Fibroblast of skin of abdomen (primary cell): ENCODE results near the gene TOR1AIP1. TPM values are rescaled to one million over a fixed set of nuclear protein-coding genes. Genes with fewer than 3 reads are reported as not detected.
"Not testable (repeated sequence)": the region's sequence is repeated elsewhere in the genome, so short reads cannot be mapped to it uniquely, and the experiment has no call there.

Experiments used
- DNase-seq: peaks from one replicate; pipeline ENCODE4 v3.0.0-alpha.2; 2013
- polyA plus RNA-seq, 2 experiments: library from polyadenylated mRNA; unstranded; fragments of 120-200 nt; gene quantifications; one replicate each; pipeline ENCODE4 v1.2.1, GENCODE V29; 2013; ENCODE audit not compliant: insufficient read length in 2 of 2

The TOR1AIP1 gene, protein sequence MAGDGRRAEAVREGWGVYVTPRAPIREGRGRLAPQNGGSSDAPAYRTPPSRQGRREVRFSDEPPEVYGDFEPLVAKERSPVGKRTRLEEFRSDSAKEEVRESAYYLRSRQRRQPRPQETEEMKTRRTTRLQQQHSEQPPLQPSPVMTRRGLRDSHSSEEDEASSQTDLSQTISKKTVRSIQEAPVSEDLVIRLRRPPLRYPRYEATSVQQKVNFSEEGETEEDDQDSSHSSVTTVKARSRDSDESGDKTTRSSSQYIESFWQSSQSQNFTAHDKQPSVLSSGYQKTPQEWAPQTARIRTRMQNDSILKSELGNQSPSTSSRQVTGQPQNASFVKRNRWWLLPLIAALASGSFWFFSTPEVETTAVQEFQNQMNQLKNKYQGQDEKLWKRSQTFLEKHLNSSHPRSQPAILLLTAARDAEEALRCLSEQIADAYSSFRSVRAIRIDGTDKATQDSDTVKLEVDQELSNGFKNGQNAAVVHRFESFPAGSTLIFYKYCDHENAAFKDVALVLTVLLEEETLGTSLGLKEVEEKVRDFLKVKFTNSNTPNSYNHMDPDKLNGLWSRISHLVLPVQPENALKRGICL
- 36.9 TPM for polyA plus RNA-seq (2013, experiment 1 of 2; ENCODE audit: insufficient read length)
- polyA plus RNA-seq (2013, experiment 2 of 2; ENCODE audit: insufficient read length): 31.8 TPM

DNA sequence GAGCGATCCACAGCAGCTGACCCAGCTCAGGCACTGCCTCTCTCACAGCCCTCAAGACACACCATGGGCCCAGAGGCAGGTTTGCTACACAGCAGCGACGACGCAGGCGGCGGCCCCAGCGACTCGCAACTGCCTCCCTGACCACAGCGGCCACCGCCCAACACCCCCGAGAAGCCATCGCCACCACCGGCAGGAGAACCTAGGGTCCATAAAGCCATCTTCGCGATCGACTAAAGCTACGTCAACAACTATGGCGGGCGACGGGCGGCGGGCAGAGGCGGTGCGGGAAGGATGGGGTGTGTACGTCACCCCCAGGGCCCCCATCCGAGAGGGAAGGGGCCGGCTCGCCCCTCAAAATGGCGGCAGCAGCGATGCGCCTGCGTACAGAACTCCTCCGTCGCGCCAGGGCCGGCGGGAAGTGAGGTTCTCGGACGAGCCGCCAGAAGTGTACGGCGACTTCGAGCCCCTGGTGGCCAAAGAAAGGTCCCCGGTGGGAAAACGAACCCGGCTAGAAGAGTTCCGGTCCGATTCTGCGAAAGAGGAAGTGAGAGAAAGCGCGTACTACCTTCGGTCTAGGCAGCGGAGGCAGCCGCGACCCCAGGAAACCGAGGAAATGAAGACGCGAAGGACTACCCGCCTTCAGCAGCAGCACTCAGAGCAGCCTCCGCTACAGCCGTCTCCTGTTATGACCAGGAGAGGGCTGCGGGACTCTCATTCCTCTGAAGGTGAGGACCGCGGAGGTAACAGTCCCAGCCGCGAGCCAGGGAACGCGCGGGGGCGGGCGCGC lies at the start of gene TOR1AIP1:
TOR1AIP1 (plus strand) TSS at position 33 of the 787 bp plus-strand sequence; CDS start at position 251, 218 bp downstream.
- peak; percentile 99 for DNase-seq

DNA sequence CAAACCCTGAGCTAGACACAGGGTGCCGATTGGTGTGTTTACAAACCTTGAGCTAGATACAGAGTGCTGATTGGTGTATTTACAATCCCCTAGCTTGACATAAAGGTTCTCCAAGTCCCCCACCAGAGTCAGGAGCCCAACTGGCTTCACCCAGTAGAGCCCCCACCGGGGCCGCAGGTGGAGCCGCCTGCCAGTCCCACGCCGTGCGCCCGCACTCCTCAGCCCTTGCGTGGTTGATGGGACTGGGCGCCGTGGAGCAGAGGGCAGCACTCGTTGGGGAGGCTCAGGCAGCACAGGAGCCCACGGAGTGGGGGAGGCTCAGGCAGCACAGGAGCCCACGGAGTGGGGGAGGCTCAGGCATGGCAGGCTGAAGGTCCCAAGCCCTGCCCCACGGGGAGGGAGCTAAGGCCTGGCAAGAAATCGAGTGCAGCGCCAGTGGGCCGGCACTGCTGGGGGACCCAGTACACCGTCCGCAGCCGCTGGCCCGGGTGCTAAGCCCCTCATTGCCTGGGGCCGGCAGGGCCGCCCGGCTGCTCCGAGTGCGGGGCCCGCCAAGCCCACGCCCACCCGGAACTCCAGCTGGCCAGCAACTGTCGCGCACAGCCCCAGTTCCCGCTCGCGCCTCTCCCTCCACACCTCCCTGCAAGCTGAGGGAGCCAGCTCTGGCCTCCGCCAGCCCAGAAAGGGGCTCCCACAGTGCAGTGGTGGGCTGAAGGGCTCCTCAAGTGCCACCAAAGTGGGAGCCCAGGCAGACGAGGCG lies 45.2 kb upstream of the TOR1AIP1 start:
- not testable (repeated sequence) for DNase-seq

DNA sequence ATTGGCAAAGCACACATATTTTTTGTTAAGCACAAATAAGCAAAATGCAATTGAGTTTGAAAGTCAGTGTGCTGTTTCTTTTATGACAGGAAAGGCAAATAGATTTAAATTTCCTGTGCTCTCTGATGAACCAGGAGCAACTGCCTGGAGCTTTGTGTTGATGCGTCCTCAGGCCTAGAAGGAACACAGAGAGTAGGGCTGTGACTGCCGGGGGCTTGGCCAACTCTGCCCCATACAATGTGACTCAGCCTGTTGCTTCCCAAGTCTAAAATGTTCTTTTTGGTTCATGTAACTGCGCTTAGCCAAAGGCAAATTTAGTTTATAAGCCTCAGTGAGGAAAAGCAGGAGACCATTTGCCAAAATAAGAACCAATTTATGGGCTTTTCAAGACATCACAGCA lies 42.0 kb upstream of the TOR1AIP1 start:
- DNase-seq: no peak

DNA sequence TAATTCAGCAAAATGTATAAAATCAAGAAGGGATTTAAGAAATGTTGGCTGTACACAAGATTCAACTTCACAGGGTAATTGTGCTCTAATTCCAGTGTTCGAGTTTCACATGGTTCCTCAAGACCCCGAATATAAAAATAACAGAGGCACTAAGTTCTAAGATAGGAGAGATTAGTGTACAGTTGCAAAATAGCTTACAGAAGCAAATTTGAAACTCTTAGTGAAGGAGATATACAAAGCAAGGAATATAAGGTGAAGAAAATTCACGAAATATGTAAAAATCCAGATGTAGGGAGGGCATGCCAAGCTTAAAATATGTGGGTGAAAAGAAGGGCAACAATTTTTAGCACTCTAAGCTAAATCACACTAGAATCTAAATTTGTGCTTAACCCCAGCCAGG lies 33.9 kb upstream of the TOR1AIP1 start:
- no peak for DNase-seq

DNA sequence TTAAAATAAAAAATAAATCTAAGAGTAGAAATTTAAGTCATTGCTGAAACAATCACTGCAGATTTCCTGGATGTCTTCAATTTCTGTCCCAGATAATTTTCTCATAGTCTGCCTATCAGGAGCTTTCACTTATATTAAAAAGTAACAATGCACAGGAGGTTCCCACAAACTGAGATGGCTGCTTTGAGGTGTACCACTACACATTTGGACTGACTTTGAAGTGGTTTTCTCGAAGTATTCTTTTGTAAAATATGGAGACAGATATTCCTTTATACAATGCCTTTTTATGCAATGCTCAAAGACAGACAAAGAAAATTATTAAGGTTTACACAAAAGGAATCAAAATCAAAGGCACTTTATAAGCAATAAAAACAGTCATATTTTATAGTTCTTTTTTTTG lies 29.0 kb upstream of the TOR1AIP1 start:
- no peak for DNase-seq

DNA sequence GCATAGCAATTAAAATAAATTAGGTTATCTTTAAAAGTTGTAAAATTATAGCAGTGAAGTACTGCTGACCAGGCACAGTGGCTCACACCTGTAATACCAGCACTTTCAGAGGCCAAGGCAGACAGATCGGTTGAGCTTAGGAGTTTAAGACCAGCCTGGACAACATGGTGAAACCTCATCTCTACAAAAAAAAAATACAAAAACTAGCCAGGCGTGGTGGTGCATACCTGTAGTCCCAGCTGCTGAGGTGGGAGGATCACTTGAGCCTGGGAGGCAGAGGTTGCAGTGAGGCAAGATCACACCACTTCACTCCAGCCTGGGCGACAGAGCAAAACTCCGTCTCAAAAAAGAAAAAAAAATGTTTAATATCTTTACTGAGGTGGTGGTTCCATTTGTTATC lies 26.3 kb upstream of the TOR1AIP1 start:
- not testable (repeated sequence) for DNase-seq

DNA sequence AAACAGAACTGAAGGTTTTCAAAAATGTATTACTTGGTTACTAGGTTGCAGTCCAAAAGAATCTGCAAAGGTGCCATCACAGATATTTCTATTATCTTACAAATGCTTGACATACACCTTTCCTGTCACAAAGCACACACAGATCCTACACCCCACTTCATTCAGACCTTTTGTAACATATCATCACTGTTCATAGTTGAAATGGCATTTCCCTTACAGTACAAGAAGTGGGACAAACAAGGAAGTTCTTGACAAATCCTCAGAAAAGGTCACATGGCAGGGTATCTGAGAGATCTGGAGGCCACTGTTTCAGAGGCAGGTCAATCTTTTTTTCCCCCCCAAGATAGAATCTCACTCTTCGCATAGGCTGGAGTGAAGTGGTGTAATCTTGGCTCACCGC lies 25.8 kb upstream of the TOR1AIP1 start:
- no peak for DNase-seq

DNA sequence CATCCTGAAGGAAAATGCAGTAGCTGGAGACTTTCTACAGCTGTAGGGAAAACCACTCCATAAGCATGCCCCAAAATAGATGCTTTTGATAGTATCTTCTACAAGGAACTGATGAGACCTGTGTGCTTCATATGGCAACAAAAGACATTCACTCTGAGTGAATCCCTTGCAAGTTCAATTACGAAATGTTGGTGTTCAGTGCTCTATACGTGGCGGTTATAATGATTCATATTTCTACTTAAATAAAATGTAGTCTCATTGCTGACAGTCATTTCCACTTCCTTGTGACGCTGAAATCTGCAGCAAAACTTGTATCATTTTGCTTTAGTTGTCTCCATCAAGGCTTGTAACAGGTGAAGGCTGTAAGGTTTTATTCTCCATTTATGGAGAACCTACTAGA lies 25.1 kb upstream of the TOR1AIP1 start:
- no peak for DNase-seq

DNA sequence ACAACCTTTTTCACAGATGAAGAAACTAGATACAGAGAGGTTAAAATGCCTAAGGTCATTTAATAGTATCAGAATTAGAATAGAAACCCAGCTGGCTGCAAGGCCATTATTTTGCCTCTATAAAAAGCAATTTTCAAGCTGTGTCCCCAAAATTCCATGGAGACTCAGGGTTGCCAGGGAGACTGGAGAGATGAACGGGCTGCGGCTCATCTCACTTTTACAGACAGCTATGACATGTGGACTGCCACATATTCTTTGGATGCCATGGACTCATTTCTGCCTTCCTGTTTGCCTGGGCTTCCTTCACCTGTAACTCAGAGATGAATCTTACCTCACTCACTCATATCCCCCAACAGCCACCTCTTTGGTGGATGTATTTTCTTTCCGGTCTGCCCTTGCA lies 21.4 kb upstream of the TOR1AIP1 start:
- no peak for DNase-seq

DNA sequence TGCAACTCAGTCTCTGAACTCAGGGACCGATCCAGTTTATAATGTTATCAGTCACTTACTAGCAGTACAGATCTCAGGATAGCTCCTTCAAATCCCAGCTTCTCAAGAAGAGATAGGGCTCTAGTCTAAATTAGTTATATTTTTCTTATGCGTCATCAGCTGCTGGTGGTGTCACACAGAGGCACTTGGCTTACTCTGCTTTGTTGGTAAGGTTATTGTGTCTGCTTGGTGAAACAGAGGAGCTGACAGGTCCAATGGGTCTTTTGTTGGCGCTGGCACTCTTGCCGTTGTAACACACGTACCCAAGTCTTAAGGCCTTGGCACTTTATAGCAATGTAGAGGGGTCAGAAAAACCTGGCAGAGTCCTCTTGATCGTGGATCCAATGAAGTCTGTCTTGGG lies 16.7 kb upstream of the TOR1AIP1 start:
- no peak for DNase-seq

DNA sequence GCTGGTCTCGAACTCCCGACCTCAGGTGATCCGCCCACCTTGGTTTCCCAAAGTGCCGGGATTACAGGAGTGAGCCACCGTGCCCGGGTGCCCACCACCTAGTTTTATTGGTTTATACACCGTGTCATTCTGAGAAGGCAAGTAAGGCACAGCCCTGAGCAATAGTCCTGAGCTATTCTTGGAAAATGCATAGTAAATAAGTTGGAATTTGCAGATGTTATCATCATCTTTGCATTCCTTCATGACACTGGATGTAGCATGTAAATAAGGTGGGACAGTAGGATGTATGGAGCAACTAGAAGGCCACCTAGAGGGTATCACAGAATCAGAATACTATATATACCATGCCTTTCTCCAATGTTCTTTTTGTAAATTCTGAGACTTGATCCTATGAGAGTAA lies 15.5 kb upstream of the TOR1AIP1 start:
- DNase-seq: no peak

DNA sequence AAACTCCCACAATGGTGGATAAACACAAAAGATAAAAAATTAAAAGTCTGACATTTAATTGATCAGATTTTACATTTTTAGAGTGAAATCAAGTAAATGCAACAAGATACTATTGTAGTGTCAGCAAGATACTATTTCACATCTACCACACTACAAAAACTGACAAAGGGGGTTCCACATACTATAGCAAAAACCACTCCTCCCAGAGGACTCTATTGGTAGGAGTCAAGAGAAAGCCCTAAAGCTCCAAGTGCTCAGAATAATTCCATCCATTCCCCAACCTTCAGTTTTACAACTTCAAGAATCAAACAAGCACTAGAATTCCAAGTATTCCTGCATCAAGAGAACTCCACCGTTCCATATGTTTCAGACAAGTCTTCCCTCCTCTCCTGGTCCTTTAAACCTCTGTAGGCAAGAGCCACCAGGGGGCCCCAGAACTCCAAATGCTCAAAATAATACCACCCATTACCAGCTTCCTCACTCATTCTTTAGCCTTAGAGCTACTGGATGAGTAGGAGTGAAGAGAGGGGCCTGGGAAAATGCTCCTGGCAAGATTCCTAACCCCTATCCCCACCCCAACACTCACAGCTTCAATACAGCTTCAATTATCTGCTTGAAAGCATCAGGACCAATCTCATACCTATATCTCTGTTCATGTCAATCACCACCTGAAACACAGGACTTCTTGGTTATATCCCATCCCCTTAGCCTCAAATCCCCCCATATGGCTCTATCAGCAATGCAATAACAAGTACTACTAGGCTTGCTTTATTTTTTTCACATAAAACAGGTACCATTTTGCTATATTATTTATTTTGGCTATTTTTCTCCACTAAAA lies 14.4 kb upstream of the TOR1AIP1 start:
- peak; percentile 57 for DNase-seq

DNA sequence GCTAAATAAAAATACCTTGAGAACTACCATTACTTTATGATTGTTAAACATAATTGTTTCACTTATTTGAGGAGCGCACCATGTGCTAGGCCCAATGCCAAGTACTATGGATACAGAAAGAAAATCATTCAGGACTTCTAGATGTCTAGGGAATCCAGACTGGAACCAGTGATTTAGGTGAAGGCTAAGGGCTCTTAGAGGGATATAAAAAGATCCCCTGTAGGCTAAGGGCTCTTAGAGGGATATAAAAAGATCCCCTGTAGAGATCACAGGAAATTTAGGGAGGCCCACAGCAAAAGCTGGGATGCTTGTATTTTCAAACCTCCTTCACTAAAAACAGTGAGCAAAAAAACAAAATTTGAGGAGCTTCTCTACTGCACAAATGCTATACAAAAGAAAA lies 11.2 kb upstream of the TOR1AIP1 start:
- no peak for DNase-seq

DNA sequence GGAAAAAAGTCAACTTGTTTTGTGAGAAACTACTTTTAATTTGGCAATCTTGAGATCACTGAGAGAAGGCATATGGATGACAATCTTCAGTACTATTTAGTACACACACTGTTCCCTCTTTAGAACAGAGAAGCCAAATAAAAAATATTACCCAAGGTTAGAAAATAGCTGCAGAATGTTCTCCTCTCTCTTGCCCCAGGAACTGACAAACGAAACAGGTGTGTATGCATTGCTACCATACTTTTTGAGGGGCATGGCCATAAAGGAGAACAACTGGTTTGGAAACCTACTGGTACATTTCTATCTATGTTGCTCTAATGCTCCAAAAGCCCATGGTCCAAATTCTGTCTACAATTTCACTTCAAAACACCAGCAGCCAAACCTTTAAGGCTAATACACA lies 10.1 kb upstream of the TOR1AIP1 start:
- no peak for DNase-seq

DNA sequence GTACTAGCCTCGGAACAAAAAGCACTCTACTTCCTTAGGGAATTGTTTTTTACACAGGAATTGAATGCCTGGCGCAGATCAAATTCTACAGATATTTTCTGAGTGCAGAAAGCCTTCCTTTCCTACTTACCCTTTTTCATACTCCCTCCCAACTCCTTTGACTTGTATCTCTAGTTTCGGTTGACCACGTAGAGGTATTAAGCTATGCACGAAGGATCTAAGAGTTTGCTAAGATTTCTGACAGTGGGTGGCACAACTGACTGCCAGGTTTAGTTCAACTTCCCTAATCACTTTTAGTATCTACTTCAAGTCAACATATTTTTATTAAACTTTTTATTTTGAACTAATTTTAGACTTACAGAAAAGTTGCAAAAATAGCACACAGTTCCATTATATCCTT lies 9.5 kb upstream of the TOR1AIP1 start:
- DNase-seq: no peak

DNA sequence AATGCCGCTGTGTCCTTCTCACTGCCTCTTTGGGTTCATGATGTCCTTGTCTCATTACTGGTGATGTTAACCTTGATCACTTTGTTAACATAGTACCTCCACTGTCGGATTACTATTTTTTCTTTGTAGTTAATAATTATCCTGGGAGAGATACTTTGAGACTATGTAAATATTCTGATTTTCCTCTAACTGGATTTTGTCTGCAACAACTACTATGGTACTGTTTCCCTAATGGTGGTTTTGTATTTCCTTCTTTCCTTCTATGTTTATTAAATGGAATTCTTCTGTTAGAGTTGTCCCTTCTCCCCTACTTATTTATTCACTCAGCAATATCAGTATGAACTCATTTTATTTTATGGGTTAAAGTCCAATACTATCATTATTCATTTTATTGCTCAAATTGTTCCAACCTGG lies 8.6 kb upstream of the TOR1AIP1 start:
- no peak for DNase-seq

DNA sequence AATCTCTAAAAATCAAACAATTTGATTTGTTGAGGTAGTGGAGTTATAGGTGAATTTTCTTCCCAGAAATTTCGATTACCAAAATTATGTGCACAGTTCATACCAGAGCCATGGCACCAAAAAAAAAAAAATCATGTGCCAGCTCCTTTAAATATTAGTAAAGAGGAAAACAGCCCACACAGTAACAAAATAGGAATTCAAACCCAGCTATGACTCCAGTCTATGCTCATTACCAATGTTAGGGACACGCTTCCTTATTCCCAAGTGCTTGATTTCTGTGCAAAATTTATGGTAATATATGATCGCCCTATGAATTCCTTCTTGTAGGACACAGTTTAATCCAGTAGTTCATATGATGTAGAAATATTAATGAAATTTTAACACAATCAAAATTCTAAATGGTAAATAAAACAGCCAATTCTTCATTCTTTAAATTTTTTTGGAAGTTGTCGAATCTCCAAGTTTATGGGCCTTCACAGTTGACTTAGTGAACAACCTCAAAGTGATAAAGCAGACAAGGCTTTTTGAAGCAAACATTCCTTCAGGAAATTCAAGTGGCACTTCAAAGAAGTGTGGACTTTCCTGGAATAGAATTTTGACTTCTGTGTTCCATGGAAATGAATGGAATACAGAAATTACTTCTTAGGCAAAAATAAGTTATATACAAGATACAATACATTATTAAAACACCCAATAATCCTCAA lies 6.3 kb upstream of the TOR1AIP1 start:
- DNase-seq: no peak

DNA sequence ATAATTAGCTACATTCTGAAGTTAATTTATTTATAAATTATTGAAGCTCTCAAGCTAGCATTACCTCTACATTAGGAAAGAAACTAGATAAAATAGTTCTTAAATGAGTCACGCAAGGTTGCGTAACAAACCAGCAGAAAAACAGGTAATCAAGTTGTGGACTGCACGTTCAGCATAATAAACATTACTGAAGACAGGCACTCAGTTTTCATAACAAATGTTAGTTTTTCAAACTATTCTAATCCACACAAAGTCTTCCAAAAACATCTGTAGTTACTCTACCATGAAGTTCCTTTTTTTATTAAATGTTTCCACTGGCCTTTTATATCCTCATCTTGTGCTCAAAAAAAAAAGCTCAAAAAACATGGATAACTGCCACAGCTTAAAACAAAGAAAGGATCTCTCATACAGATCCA lies 5.8 kb upstream of the TOR1AIP1 start:
- DNase-seq: peak; percentile 28

DNA sequence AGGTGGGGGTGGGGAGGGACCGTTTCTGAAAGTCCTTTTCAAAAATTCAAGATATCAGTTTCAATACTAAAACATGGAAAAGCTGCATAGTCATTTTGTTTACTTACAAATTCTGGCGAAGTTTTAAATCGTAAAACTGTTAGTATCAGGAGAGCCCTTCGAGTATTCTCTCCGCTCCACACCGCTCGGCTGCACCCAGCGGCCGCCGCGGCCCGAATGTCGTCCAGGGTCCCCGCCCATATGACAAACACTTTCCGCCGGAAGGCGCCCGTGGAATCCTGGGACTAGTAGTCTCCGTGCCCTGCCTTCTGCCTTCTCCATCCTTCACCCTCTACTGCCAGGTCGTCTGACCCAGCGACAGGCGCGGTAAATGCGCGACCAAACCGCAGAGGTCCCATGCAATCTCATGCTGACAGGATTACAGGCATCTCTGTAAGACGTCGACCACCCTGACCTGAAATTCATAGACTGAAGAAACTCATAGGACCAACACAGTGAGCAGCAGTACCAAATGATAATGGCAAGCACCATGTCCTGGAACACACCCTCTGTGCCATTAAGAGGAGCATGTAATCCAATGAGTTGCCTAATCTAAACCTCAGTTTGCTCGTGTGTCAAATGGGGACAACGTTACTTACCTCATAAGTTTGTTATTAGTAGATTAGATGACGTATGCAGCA lies 4.4 kb upstream of the TOR1AIP1 start, which contains the start of gene TOR1AIP2:
TOR1AIP2 (minus strand) TSS at position 218 of the 680 bp plus-strand sequence. CDS start 25,138 bp downstream, outside the sequence.
- peak; percentile 78 for DNase-seq

DNA sequence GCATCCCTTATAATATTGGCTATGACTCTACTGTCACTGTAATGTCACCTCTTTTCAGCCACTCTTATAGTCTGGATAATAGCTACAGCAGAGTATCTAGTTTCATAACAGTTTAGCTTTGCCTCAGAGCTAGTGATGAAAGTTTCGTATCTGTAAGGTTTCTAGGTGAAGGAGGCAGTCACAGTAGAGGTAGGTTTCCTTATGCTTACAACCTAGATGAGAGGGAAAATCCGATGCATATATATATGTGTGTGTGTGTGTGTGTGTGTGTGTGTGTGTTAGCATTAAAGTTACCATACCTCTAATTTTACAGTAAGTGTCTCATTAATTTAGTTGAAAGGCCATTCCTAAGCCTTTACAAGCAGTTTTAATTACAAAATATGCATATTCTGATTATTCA lies 2.3 kb upstream of the TOR1AIP1 start:
- DNase-seq: no peak
